HG03097 (cell line): Measurements from ENCODE around the gene PRPH.

Experiments
- ATAC-seq: cut with Tn5 transposase; IDR thresholded peaks from one replicate; pipeline ENCODE4 v1.9.1; 2021; ENCODE audit not compliant: unreplicated experiment, low FRiP score

The PRPH gene

DNA sequence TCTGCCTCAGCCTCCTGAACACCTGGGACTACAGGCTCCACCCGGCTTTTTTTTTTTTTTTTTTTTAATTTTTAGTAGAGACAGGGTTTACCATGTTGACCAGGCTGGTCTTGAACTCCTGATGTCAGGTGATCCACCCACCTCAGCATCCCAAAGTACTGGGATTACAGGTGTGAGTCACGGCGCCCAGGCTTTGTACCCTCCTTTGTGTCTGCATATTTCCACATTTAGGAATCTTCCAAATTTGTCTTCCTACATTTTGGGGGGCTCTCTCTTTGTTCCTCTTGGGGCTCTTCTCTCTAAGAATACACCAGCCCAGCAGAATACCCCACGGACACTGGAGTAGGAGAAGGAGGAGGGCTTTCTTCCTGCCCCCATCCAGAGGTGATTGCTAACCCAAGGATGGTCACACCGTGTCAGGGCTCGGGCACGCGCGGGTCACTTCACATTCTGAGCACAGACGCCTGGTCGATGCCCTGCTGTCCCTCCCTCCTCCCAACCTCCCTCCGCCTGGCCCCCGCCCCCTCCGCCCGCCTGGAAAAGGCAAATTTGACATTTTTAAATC is 49.6 kb downstream of the PRPH start:
- no peak for ATAC-seq

- ATAC-seq, result no peak
These were observed 50.3 kb downstream of the PRPH start for GRCh38 chr12:49345051-49345824.

DNA sequence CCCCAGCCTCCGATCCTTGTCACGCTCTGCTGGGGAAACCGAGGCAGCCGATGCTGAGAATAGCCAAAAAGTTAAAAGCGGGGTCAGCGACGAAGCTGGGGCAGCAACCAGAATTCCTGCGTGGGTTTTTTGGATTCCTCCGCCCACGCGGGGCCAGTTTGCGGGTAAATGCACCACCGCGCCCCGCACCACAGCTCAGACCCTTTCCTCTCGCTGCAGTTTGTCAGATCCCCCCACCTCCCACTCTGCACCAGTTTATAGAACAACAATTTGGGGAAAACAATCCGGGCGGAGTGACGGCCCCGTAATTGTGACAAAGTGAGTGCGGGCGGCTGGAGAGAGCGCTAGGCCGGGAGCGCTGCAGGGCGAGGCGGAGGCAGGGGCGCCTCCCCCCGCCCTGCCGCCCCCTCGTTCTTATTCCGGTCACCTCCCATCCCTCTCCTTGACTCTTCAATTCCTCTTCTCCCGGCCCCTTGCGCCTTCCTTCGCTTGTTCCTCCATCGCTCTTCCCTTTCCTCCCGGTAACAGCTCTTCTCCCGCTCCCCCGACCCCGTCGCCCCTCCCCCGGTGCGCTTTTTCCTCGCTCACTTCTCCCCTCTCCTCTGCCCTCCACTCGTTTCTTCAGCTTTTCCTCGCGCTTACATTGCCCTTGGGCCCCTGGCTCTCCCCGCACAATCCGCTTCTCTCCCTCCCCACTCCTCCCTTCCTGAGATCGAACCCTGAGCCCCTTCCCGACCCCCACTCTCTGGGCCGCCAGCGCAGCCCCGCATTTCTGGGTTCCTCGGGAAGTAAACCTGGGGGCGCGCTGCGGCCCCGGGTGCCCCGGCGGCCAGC is 51.1 kb downstream of the PRPH start:
- ATAC-seq, result no peak

GRCh38 chr12:49346659-49347310 is 51.8 kb downstream of the PRPH start, which contains the start of gene DNAJC22:
DNAJC22 (plus strand) TSS chr12:49346888; CDS start chr12:49348873, 1,985 bp downstream.
- ATAC-seq, result no peak

DNA sequence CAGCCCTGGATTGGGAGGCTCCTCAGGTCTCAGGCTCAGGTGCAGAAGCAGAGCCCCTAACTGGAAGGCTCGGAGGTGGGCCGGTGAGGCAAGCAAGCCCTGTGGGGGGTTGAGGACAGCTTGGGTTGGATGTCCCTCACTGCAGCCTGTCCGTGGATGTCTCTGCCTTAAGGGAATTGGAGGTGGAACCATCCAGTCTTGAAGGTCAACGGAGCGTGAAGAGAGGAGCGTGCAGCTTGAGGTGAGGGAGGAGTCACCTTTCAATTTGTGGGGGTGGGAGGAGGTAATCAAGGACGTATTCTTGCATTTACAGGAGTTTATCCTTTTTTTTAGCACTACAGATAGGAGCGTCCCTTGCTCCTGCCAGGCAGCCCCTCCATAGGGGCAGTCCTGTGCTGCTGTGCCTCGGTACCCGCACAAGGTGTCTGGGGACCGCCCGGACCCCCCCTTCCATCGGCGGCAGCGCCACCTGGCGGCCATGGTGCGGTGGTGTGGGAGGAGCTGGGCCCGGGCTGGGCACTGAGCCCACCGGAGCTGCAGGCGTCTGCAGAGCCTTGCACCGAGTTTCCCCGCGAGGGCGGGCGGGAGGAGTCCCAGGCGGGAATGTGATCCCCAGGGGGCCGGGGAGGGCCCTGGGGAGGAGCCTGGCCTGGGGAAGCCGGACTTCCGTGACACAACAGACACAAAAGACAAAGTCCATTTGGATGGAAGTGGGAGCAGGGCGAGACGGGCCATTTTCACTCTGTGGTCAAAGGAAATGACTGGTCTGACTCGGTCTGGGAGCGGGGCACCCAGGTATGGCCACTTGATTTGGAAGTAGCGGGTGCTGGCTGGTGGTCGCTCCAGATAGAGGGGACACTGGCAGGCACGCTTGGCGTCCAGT is 52.6 kb downstream of the PRPH start:
- ATAC-seq, result no peak
